Progenitor cell of endocrine pancreas (in vitro differentiated cells): ENCODE measurements around the gene SULT1C2. TPM values are rescaled to one million over a fixed set of nuclear protein-coding genes. Genes with fewer than 3 reads are reported as not detected.

Source experiments
- DNase-seq: peaks from one replicate; pipeline ENCODE4 v3.0.0; 2021; ENCODE audit warnings: low spot score; ENCODE audit not compliant: unreplicated experiment
- H3K27ac Mint-ChIP-seq: 2 replicates; pipeline ENCODE4 v1.8.0; 2021; ENCODE audit warnings: mild to moderate bottlenecking, moderate library complexity, mixed read lengths
- H3K27me3 Mint-ChIP-seq: 2 replicates; pipeline ENCODE4 v1.8.0; 2021; ENCODE audit warnings: mixed read lengths
- H3K36me3 Mint-ChIP-seq: 2 replicates; pipeline ENCODE4 v1.8.0; 2022; ENCODE audit warnings: mixed read lengths; ENCODE audit not compliant: insufficient read depth
- H3K4me1 Mint-ChIP-seq: 2 replicates; pipeline ENCODE4 v1.8.0; 2021; ENCODE audit warnings: low read depth, mixed read lengths
- H3K4me3 Mint-ChIP-seq: 2 replicates; pipeline ENCODE4 v1.8.0; 2021; ENCODE audit warnings: low read depth, mild to moderate bottlenecking, moderate library complexity, mixed read lengths
- H3K9me3 Mint-ChIP-seq: 2 replicates; pipeline ENCODE4 v1.8.0; 2021; ENCODE audit warnings: low read depth, mixed read lengths
- CTCF ChIP-seq: fragments of 200-600 bp; sonication (generic); IDR thresholded peaks from one replicate; pipeline ENCODE4 v1.5.0; 2021; ENCODE audit warnings: antibody characterized with exemption, mild to moderate bottlenecking; ENCODE audit not compliant: unreplicated experiment
- total RNA-seq: library from RNA; stranded (reverse); gene quantifications from 2 replicates; pipeline ENCODE4 v1.2.1, GENCODE V29; 2021

Gene SULT1C2
- total RNA-seq, 1 donor from 2014 or later: 15.4 TPM

DNA sequence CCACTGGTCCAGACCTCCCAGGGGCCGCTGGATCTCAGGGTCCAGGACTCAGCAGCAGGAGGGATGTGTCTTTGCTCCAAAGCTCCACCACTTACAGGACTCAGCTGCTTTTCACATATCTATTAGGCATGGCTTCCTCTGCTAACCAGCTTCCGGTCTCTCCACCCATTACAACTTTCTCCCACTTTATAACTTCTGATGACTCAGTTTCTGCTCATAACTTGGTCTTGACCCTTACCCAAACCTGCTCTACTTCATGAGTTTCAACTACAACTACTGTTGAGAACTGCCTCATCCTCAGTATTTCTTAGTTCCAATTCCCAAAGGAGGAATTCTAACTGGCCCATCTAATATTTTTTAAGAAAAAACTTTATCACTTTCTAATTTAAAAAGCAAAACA is 17.2 kb downstream of the SULT1C2 start:
- H3K36me3 Mint-ChIP-seq: peaks cover 36% of the 10 kb centered on the region
- no peak for DNase-seq
- no peak overlapping the region for H3K4me3 Mint-ChIP-seq
- H3K27ac Mint-ChIP-seq: no peak overlapping the region
- no peak for TF ChIP-seq CTCF
- H3K9me3 Mint-ChIP-seq: peaks cover 9% of the 10 kb centered on the region
- peaks cover 10% of the 10 kb centered on the region for H3K4me1 Mint-ChIP-seq
- H3K27me3 Mint-ChIP-seq: no peaks in the 10 kb centered on the region

- peaks cover 44% of the 10 kb centered on the region for H3K36me3 Mint-ChIP-seq
- no peak for TF ChIP-seq CTCF
- no peaks in the 10 kb centered on the region for H3K27me3 Mint-ChIP-seq
- H3K4me3 Mint-ChIP-seq: no peak overlapping the region
- H3K9me3 Mint-ChIP-seq: peaks cover 13% of the 10 kb centered on the region
- H3K4me1 Mint-ChIP-seq: peaks cover 28% of the 10 kb centered on the region
- DNase-seq: no peak
- no peak overlapping the region for H3K27ac Mint-ChIP-seq
These were observed 21.2 kb downstream of the SULT1C2 start for GRCh38 chr2:108309903-108310302.

DNA sequence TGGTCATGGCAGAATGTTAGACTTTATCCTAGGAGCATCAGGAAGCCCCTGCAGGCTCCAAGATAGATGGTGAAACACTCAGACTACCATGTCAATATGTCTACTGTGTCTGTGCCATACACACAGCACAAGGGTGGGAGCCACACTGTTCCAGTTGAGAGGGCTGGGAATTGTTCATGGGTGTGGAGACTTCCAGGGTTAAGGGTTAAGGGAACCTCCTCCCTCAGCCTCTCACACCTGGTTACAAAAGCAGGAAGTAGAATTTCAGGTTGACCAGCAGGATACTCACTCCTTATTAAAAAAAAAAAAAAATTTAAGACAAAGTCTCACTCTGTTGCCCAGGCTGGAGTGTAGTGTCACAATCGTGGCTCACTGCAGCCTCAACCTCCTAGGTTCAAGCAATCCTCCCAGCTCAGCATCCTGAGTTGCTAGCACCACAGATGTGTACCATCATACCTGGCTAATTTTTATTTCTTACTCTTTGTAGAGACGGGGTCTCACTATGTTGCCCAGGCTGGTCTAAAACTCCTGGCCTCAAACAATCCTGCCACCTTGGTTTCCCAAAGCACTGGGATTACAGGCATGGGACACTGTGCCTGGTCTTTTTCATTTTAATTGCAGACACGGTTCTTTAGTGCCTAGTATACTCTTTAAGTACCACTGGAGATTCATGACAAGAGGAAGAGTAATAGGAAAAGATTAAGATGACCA is 26.0 kb downstream of the SULT1C2 start:
- DNase-seq: no peak
- peak overlapping the region; percentile 99 for H3K27ac Mint-ChIP-seq
- peak overlapping the region; percentile 69 for H3K4me3 Mint-ChIP-seq
- peaks cover 27% of the 10 kb centered on the region for H3K36me3 Mint-ChIP-seq
- no peaks in the 10 kb centered on the region for H3K27me3 Mint-ChIP-seq
- no peak for TF ChIP-seq CTCF
- H3K9me3 Mint-ChIP-seq: peaks cover 9% of the 10 kb centered on the region
- peaks cover 52% of the 10 kb centered on the region for H3K4me1 Mint-ChIP-seq

DNA sequence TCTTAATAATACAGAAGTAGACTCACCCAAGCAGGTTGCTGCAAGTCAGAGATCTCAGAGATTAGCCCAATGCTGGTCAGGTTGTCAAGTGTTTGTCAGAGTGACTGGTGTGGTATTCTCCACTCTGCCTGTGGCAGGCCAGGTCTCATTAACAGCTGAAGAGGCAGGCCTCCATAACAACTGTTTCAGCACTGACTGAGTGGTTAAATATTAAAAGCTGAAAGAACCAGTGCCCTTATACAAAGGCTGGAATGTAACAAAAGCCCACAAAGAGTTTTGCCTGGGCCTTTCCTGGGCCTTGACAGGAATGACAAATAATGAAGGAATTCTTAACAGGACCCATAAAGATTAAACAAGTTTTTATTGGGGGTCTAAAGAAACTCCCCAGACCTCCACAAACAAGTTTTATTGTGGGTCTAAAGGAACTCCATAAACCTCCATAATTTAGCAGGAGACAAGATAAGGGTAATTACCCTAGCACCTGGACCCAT is 26.8 kb downstream of the SULT1C2 start:
- peaks cover 50% of the 10 kb centered on the region for H3K4me1 Mint-ChIP-seq
- no peak for TF ChIP-seq CTCF
- no peaks in the 10 kb centered on the region for H3K27me3 Mint-ChIP-seq
- peaks cover 9% of the 10 kb centered on the region for H3K9me3 Mint-ChIP-seq
- DNase-seq: peak; percentile 15
- peak overlapping the region; percentile 69 for H3K4me3 Mint-ChIP-seq
- H3K27ac Mint-ChIP-seq: peak overlapping the region; percentile 99
- peaks cover 24% of the 10 kb centered on the region for H3K36me3 Mint-ChIP-seq

GRCh38 chr2:108316033-108316432 is 27.3 kb downstream of the SULT1C2 start:
- Mint-ChIP-seq H3K4me1 (peaks cover 52% of the 10 kb centered on the region), H3K4me3 (no peak overlapping the region), H3K27me3 (no peaks in the 10 kb centered on the region), H3K36me3 (peaks cover 19% of the 10 kb centered on the region), H3K9me3 (peaks cover 5% of the 10 kb centered on the region), H3K27ac (peak overlapping the region; percentile 99)
- no peak for DNase-seq
- TF ChIP-seq CTCF: no peak
